GM12878 (cell line): ENCODE data around the gene PLPP7.
"Not testable (repeated sequence)": the region's sequence is repeated elsewhere in the genome, so short reads cannot be mapped to it uniquely, and the experiment has no call there.

Source experiments
- CREB1 ChIP-seq: IDR thresholded peaks from 2 replicates; pipeline ENCODE4 v1.6.1; 2012; ENCODE audit warnings: low read depth, mild to moderate bottlenecking, inconsistent platforms
- KDM1A ChIP-seq: fragments of 200-600 bp; sonication (generic); IDR thresholded peaks from 2 replicates; pipeline ENCODE4 v1.6.1; 2016; ENCODE audit warnings: borderline replicate concordance
- POLR2A ChIP-seq: IDR thresholded peaks from 2 replicates; pipeline ENCODE4 v1.6.1; 2011; ENCODE audit warnings: low read depth, mild to moderate bottlenecking, low read length
- REST ChIP-seq: IDR thresholded peaks from 2 replicates; pipeline ENCODE4 v1.6.1; 2012; ENCODE audit warnings: mild to moderate bottlenecking, low read depth, low read length
- SRF ChIP-seq, 2 experiments: IDR thresholded peaks; 2 replicates each; pipeline ENCODE4 v1.6.1; 2011; ENCODE audit warnings: low read depth in 2 of 2, low read length in 2 of 2, mild to moderate bottlenecking in 1 of 2, moderate library complexity in 1 of 2

GRCh38 chr9:131271016-131271273, 18.6 kb upstream of the PLPP7 start:
- not testable (repeated sequence) for TF ChIP-seq CREB1; POLR2A; REST; KDM1A; SRF (IDR thresholded peaks at IDR 0.05; ENCODE audit: low read depth in 2 of 2, low read length in 2 of 2)
